Measurements from ENCODE around the gene CLCN1.

CLCN1 gene

GRCh38 chr7:143321734-143322133, 5.8 kb downstream of the CLCN1 start:
- no peak overlapping the region for H2BK120ac ChIP-seq (ENCODE audit: low read depth, low read length)
- no peak overlapping the region for H3K18ac ChIP-seq (ENCODE audit: low read length)
- H3K14ac ChIP-seq (ENCODE audit: low read length): no peak overlapping the region
- no CpG with 5 or more reads among the region's 4 CpGs for WGBS, 2 donors (ENCODE audit: extremely low coverage in 2 of 2, insufficient read length in 2 of 2, insufficient replicate concordance in 1 of 2)
- H3K9me3 ChIP-seq (replicated peaks in 1 of 2; ENCODE audit: control insufficient read depth in 2 of 2, insufficient read depth in 1 of 2, low read depth in 1 of 2, low read length in 2 of 2): no peaks in the 10 kb centered on the region
- no peak overlapping the region for H2BK5ac ChIP-seq (ENCODE audit: low read length)
- H3K27ac ChIP-seq (replicated peaks; ENCODE audit: low read length): no peak overlapping the region
- no peaks in the 10 kb centered on the region for H3K36me3 ChIP-seq (replicated peaks in 1 of 2; ENCODE audit: control insufficient read depth in 2 of 2, insufficient read depth in 2 of 2, low read length in 2 of 2)
- no peaks in the 10 kb centered on the region for H3K79me1 ChIP-seq (ENCODE audit: low read depth, low read length)
- peaks cover 11 to 12% of the 10 kb centered on the region in 2 donors for H3K4me1 ChIP-seq (ENCODE audit: control insufficient read depth in 2 of 2, insufficient read depth in 1 of 2, low read depth in 1 of 2, low read length in 2 of 2)
- no peak overlapping the region for H3K23ac ChIP-seq (ENCODE audit: low read depth, low read length, poor library complexity)
- no peak overlapping the region for H3K4me3 ChIP-seq (ENCODE audit: low read length in 2 of 2)
- no peak overlapping the region for H2AFZ ChIP-seq (ENCODE audit: low read length)
- no peak overlapping the region for H4K91ac ChIP-seq (ENCODE audit: low read depth, low read length, poor library complexity)
- no peak for DNase-seq (ENCODE audit: low spot score)
- H3K4me2 ChIP-seq (ENCODE audit: insufficient read depth, low read length, poor library complexity, severe bottlenecking): no peak overlapping the region
- no peak overlapping the region for H3K9ac ChIP-seq (ENCODE audit: low read depth, low read length, poor library complexity)
- no peak overlapping the region for H3K4ac ChIP-seq (ENCODE audit: low read length)
- H2AK5ac ChIP-seq (ENCODE audit: low read depth, low read length): no peak overlapping the region
- no peak overlapping the region for H4K8ac ChIP-seq (ENCODE audit: low read depth, low read length)
- H2BK12ac ChIP-seq (ENCODE audit: low read length): no peak overlapping the region
- no peaks in the 10 kb centered on the region for H3K27me3 ChIP-seq (ENCODE audit: control insufficient read depth in 3 of 3, insufficient read depth in 3 of 3, low read depth in 1 of 3, low read length in 3 of 3)
- H2BK15ac ChIP-seq (ENCODE audit: low read length): no peak overlapping the region

DNA sequence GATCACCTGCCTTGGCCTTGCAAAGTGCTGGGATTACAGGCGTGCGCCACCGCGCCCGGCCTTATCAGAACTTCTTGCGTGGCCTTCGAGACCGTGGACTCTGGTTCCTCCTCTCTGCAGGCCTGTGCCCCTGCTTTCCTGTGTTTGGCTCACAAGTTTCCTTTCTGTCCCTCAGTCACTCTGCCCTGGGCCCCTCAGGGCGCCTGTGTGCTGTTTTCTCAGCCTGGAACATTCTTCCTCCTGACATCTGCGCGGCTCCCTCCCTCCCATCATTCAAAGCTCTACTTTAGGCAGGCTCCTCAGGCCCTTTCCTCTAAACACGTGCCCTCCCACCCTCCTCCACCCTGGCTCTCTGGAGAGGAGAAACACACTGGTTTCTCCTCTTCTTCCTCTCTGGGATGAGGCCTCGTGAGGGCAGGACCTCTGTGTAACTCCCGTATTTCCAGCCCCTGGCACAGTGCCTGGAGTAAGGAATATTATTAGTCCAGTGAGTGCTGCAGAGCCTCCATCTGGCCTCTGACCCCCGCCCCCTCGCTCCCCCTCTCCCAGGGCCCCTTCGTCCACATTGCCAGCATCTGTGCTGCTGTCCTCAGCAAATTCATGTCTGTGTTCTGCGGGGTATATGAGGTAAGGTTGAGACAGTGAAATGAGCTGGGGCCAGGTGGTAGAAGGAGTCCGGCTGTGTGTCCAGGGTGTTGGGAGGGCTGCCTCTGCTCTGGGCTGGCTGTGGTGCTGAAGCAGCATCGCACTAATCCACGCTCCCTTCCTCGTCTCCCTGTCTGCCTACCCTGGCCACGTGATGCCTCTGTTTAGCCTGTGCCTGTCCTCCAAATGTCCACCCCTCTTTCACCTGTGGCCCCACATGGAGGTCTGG, 7.1 kb downstream of the CLCN1 start:
- peak overlapping the region; percentile 47 for H3K9ac ChIP-seq (ENCODE audit: low read depth, low read length, poor library complexity)
- H3K23ac ChIP-seq (ENCODE audit: low read depth, low read length, poor library complexity): peak overlapping the region; percentile 27
- H3K4me2 ChIP-seq (ENCODE audit: insufficient read depth, low read length, poor library complexity, severe bottlenecking): no peak overlapping the region
- no peak overlapping the region for H3K4ac ChIP-seq (ENCODE audit: low read length)
- no peaks in the 10 kb centered on the region for H3K79me1 ChIP-seq (ENCODE audit: low read depth, low read length)
- H3K14ac ChIP-seq (ENCODE audit: low read length): no peak overlapping the region
- H4K91ac ChIP-seq (ENCODE audit: low read depth, low read length, poor library complexity): no peak overlapping the region
- DNase-seq (ENCODE audit: low spot score): no peak
- H3K27ac ChIP-seq (replicated peaks; ENCODE audit: low read length): no peak overlapping the region
- no CpG with 5 or more reads among the region's 23 CpGs for WGBS, 2 donors (ENCODE audit: extremely low coverage in 2 of 2, insufficient read length in 2 of 2, insufficient replicate concordance in 1 of 2)
- H3K4me1 ChIP-seq (ENCODE audit: control insufficient read depth in 2 of 2, insufficient read depth in 1 of 2, low read depth in 1 of 2, low read length in 2 of 2): peaks cover 7 to 12% of the 10 kb centered on the region in 2 donors
- peak overlapping the region; percentile 28 for H2BK15ac ChIP-seq (ENCODE audit: low read length)
- no peak overlapping the region for H2BK5ac ChIP-seq (ENCODE audit: low read length)
- no peaks in the 10 kb centered on the region for H3K36me3 ChIP-seq (replicated peaks in 1 of 2; ENCODE audit: control insufficient read depth in 2 of 2, insufficient read depth in 2 of 2, low read length in 2 of 2)
- H3K9me3 ChIP-seq (replicated peaks in 1 of 2; ENCODE audit: control insufficient read depth in 2 of 2, insufficient read depth in 1 of 2, low read depth in 1 of 2, low read length in 2 of 2): no peaks in the 10 kb centered on the region
- peak overlapping the region; percentile 65 for H3K18ac ChIP-seq (ENCODE audit: low read length)
- peak overlapping the region; percentile 85 for H2AFZ ChIP-seq (ENCODE audit: low read length)
- H2BK120ac ChIP-seq (ENCODE audit: low read depth, low read length): no peak overlapping the region
- peak overlapping the region; percentile 87 for H2BK12ac ChIP-seq (ENCODE audit: low read length)
- no peaks in the 10 kb centered on the region for H3K27me3 ChIP-seq (ENCODE audit: control insufficient read depth in 3 of 3, insufficient read depth in 3 of 3, low read depth in 1 of 3, low read length in 3 of 3)
- no peak overlapping the region for H3K4me3 ChIP-seq (ENCODE audit: low read length in 2 of 2)
- peak overlapping the region; percentile 3 for H2AK5ac ChIP-seq (ENCODE audit: low read depth, low read length)
- H4K8ac ChIP-seq (ENCODE audit: low read depth, low read length): no peak overlapping the region

DNA sequence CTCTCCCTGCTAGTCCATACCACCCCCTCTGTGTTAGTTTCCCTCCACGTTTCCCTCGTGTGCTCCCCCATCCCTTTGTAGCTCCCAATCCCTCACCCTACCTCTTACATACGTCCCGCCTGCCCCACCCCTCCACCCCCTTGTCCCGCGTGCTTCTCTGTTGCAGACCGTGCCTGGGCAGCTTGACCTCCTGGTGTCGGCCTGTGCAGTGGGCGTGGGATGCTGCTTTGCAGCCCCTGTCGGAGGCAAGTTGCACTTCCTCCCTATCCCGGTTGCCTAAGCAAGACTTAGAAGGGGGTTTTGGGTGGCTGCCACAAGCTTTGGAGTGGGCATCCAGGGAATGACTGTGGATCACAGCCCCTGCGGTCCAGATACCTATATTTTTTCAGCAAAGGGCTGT, 7.7 kb downstream of the CLCN1 start:
- no peaks in the 10 kb centered on the region for H3K36me3 ChIP-seq (replicated peaks in 1 of 2; ENCODE audit: control insufficient read depth in 2 of 2, insufficient read depth in 2 of 2, low read length in 2 of 2)
- H3K14ac ChIP-seq (ENCODE audit: low read length): no peak overlapping the region
- no peaks in the 10 kb centered on the region for H3K79me1 ChIP-seq (ENCODE audit: low read depth, low read length)
- H4K8ac ChIP-seq (ENCODE audit: low read depth, low read length): no peak overlapping the region
- peak overlapping the region; percentile 87 for H2BK12ac ChIP-seq (ENCODE audit: low read length)
- no peak overlapping the region for H4K91ac ChIP-seq (ENCODE audit: low read depth, low read length, poor library complexity)
- no peak overlapping the region for H2BK5ac ChIP-seq (ENCODE audit: low read length)
- H2AFZ ChIP-seq (ENCODE audit: low read length): peak overlapping the region; percentile 85
- H3K4me2 ChIP-seq (ENCODE audit: insufficient read depth, low read length, poor library complexity, severe bottlenecking): no peak overlapping the region
- H3K27me3 ChIP-seq (ENCODE audit: control insufficient read depth in 3 of 3, insufficient read depth in 3 of 3, low read depth in 1 of 3, low read length in 3 of 3): no peaks in the 10 kb centered on the region
- no peak overlapping the region for H3K4me3 ChIP-seq (ENCODE audit: low read length in 2 of 2)
- H3K23ac ChIP-seq (ENCODE audit: low read depth, low read length, poor library complexity): peak overlapping the region; percentile 27
- WGBS, 2 donors (ENCODE audit: extremely low coverage in 2 of 2, insufficient read length in 2 of 2, insufficient replicate concordance in 1 of 2): no CpG with 5 or more reads among the region's 12 CpGs
- no peak overlapping the region for H3K27ac ChIP-seq (replicated peaks; ENCODE audit: low read length)
- H3K9me3 ChIP-seq (replicated peaks in 1 of 2; ENCODE audit: control insufficient read depth in 2 of 2, insufficient read depth in 1 of 2, low read depth in 1 of 2, low read length in 2 of 2): no peaks in the 10 kb centered on the region
- H3K9ac ChIP-seq (ENCODE audit: low read depth, low read length, poor library complexity): peak overlapping the region; percentile 47
- H2AK5ac ChIP-seq (ENCODE audit: low read depth, low read length): peak overlapping the region; percentile 3
- no peak overlapping the region for H3K4ac ChIP-seq (ENCODE audit: low read length)
- H2BK120ac ChIP-seq (ENCODE audit: low read depth, low read length): no peak overlapping the region
- no peak for DNase-seq (ENCODE audit: low spot score)
- H3K4me1 ChIP-seq (ENCODE audit: control insufficient read depth in 2 of 2, insufficient read depth in 1 of 2, low read depth in 1 of 2, low read length in 2 of 2): peaks cover 7 to 12% of the 10 kb centered on the region in 2 donors
- peak overlapping the region; percentile 28 for H2BK15ac ChIP-seq (ENCODE audit: low read length)
- peak overlapping the region; percentile 5 for H3K18ac ChIP-seq (ENCODE audit: low read length)

GRCh38 chr7:143325240-143325639, 9.3 kb downstream of the CLCN1 start:
- no peak overlapping the region for H3K4me2 ChIP-seq (ENCODE audit: insufficient read depth, low read length, poor library complexity, severe bottlenecking)

More at GRCh38 chr7:143325240-143325639, 9.3 kb downstream of the CLCN1 start:
- Histone ChIP-seq H2BK15ac (ENCODE audit: low read length) (no peak overlapping the region), H2BK12ac (ENCODE audit: low read length) (no peak overlapping the region), H3K27ac (replicated peaks; ENCODE audit: low read length) (no peak overlapping the region), H2BK5ac (ENCODE audit: low read length) (no peak overlapping the region), H4K91ac (ENCODE audit: low read depth, low read length, poor library complexity) (no peak overlapping the region), H3K4me1 (ENCODE audit: control insufficient read depth in 2 of 2, insufficient read depth in 1 of 2, low read depth in 1 of 2, low read length in 2 of 2) (peaks cover 7 to 12% of the 10 kb centered on the region in 2 donors), H3K18ac (ENCODE audit: low read length) (no peak overlapping the region), H3K79me1 (ENCODE audit: low read depth, low read length) (no peaks in the 10 kb centered on the region), H3K23ac (ENCODE audit: low read depth, low read length, poor library complexity) (no peak overlapping the region), H3K14ac (ENCODE audit: low read length) (no peak overlapping the region), H3K4me3 (ENCODE audit: low read length in 2 of 2) (no peak overlapping the region), H2BK120ac (ENCODE audit: low read depth, low read length) (no peak overlapping the region), H3K36me3 (replicated peaks in 1 of 2; ENCODE audit: control insufficient read depth in 2 of 2, insufficient read depth in 2 of 2, low read length in 2 of 2) (no peaks in the 10 kb centered on the region), H2AFZ (ENCODE audit: low read length) (no peak overlapping the region), H3K27me3 (ENCODE audit: control insufficient read depth in 3 of 3, insufficient read depth in 3 of 3, low read depth in 1 of 3, low read length in 3 of 3) (peaks cover 0 to 4% (median 0%) of the 10 kb centered on the region in 3 experiments), H4K8ac (ENCODE audit: low read depth, low read length) (no peak overlapping the region), H2AK5ac (ENCODE audit: low read depth, low read length) (no peak overlapping the region), H3K9me3 (replicated peaks in 1 of 2; ENCODE audit: control insufficient read depth in 2 of 2, insufficient read depth in 1 of 2, low read depth in 1 of 2, low read length in 2 of 2) (no peaks in the 10 kb centered on the region), H3K9ac (ENCODE audit: low read depth, low read length, poor library complexity) (no peak overlapping the region), H3K4ac (ENCODE audit: low read length) (no peak overlapping the region)
- WGBS, 2 donors (ENCODE audit: extremely low coverage in 2 of 2, insufficient read length in 2 of 2, insufficient replicate concordance in 1 of 2): no CpG with 5 or more reads among the region's 2 CpGs
- no peak for DNase-seq (ENCODE audit: low spot score)
